MM.1S (cell line): ENCODE data around the gene SLC25A26.

Experiments used
- CTCF ChIP-seq: fragments of 300-600 bp; sonication (generic); IDR thresholded peaks from 2 replicates; pipeline ENCODE4 v1.5.1; 2016; ENCODE audit warnings: antibody characterized with exemption, low read length, mixed read lengths
- EZH2phosphoT487 ChIP-seq: fragments of 300-600 bp; sonication (generic); IDR thresholded peaks from 2 replicates; pipeline ENCODE4 v1.6.1; 2018; ENCODE audit warnings: antibody characterized with exemption, low read length

- no peak for TF ChIP-seq CTCF
- TF ChIP-seq EZH2phosphoT487 = no peak
These were observed 76.6 kb downstream of the SLC25A26 start for GRCh38 chr3:66297260-66297873.
